BLaER1 treated with 17β-estradiol and CSF1 and Interleukin-3, amounts not matched to agents 10 nM and 100 nM (cell line): ENCODE measurements around the gene SNAPC5.

Source experiments
- H3K27ac ChIP-seq, 11 experiments: shearing (Covaris generic); formaldehyde crosslinking; 2 replicates each; pipeline ENCODE4 v1.8.1; 2022
- H3K27me3 ChIP-seq, 11 experiments: shearing (Covaris generic); formaldehyde crosslinking; 2 replicates each; pipeline ENCODE4 v1.8.1; 2022
- H3K36me3 ChIP-seq, 11 experiments: shearing (Covaris generic); formaldehyde crosslinking; 2 replicates each; pipeline ENCODE4 v1.8.1; 2022
- H3K4me1 ChIP-seq, 10 experiments: shearing (Covaris generic); formaldehyde crosslinking; 2 replicates each; pipeline ENCODE4 v1.8.1; 2022
- H3K4me2 ChIP-seq, 11 experiments: shearing (Covaris generic); formaldehyde crosslinking; 2 replicates each; pipeline ENCODE4 v1.8.1; 2022
- H3K4me3 ChIP-seq, 10 experiments: shearing (Covaris generic); formaldehyde crosslinking; 2 replicates each; pipeline ENCODE4 v1.8.1; 2022
- H3K9ac ChIP-seq, 11 experiments: shearing (Covaris generic); formaldehyde crosslinking; 2 replicates each; pipeline ENCODE4 v1.8.1; 2022
- H3K9me3 ChIP-seq, 11 experiments: shearing (Covaris generic); formaldehyde crosslinking; replicated peaks in 1 of 11; 2 replicates each; pipeline ENCODE4 v1.8.1; 2022
- H4K20me1 ChIP-seq, 11 experiments: shearing (Covaris generic); formaldehyde crosslinking; 2 replicates each; pipeline ENCODE4 v1.8.1; 2022
- Cebpa-rat ChIP-seq, 11 experiments: shearing (Covaris generic); IDR thresholded peaks; 2 replicates each; pipeline ENCODE4 v1.8.1; 2022

SNAPC5 gene

GRCh38 chr15:66483131-66483566 is 14.4 kb downstream of the SNAPC5 start:
- Histone ChIP-seq H3K4me2 (peak overlapping the region in 5 of 11 experiments; percentile 12 to 67 (median 45); a peak in 11 of 22 replicates), H3K36me3 (peaks cover 67 to 95% (median 79%) of the 10 kb centered on the region in 11 experiments), H3K4me1 (peaks cover 0 to 23% (median 17%) of the 10 kb centered on the region in 10 experiments; a peak in 13 of 20 replicates), H3K27ac (0 out of 22 replicates have a peak overlapping the region, but pooled peaks of 2 of the 11 experiments have one; percentile 4 to 10), H3K27me3 (no peaks in the 10 kb centered on the region), H3K9ac (no peak overlapping the region), H3K4me3 (no peak overlapping the region), H4K20me1 (peaks cover 0 to 55% (median 14%) of the 10 kb centered on the region in 11 experiments; a peak in 13 of 22 replicates), H3K9me3 (peaks cover 0 to 6% (median 0%) of the 10 kb centered on the region in 11 experiments; a peak in 2 of 22 replicates)
- TF ChIP-seq Cebpa-rat (IDR thresholded peaks at IDR 0.05): no peak

GRCh38 chr15:66482539-66482938 is 15.0 kb downstream of the SNAPC5 start:
- H4K20me1 ChIP-seq: peaks cover 0 to 54% (median 19%) of the 10 kb centered on the region in 11 experiments; a peak in 16 of 22 replicates
- H3K9me3 ChIP-seq: peaks cover 0 to 6% (median 0%) of the 10 kb centered on the region in 11 experiments; a peak in 2 of 22 replicates
- peak overlapping the region in 6 of 11 experiments; percentile 12 to 67 (median 38); a peak in 10 of 22 replicates for H3K4me2 ChIP-seq
- peaks cover 0 to 23% (median 17%) of the 10 kb centered on the region in 10 experiments; a peak in 13 of 20 replicates for H3K4me1 ChIP-seq
- no peak overlapping the region for H3K9ac ChIP-seq
- no peak overlapping the region for H3K4me3 ChIP-seq
- H3K36me3 ChIP-seq: peaks cover 61 to 94% (median 73%) of the 10 kb centered on the region in 11 experiments
- peak overlapping the region in 2 of 11 experiments; percentile 4 to 22; a peak in 2 of 22 replicates for H3K27ac ChIP-seq
- no peaks in the 10 kb centered on the region for H3K27me3 ChIP-seq
- no peak for TF ChIP-seq Cebpa-rat (IDR thresholded peaks at IDR 0.05)

GRCh38 chr15:66481107-66481856 is 16.3 kb downstream of the SNAPC5 start:
- H3K4me3 ChIP-seq: no peak overlapping the region
- no peak overlapping the region for H3K9ac ChIP-seq
- peaks cover 0 to 66% (median 31%) of the 10 kb centered on the region in 11 experiments; a peak in 17 of 22 replicates for H4K20me1 ChIP-seq
- peaks cover 48 to 93% (median 61%) of the 10 kb centered on the region in 11 experiments for H3K36me3 ChIP-seq
- H3K4me2 ChIP-seq: no peak overlapping the region
- no peaks in the 10 kb centered on the region for H3K27me3 ChIP-seq
- no peak overlapping the region for H3K27ac ChIP-seq
- peaks cover 0 to 6% (median 0%) of the 10 kb centered on the region in 11 experiments; a peak in 2 of 22 replicates for H3K9me3 ChIP-seq
- no peak for TF ChIP-seq Cebpa-rat (IDR thresholded peaks at IDR 0.05)
- H3K4me1 ChIP-seq: peaks cover 0 to 28% (median 17%) of the 10 kb centered on the region in 10 experiments; a peak in 13 of 20 replicates

- Histone ChIP-seq H4K20me1 (peaks cover 0 to 73% (median 38%) of the 10 kb centered on the region in 11 experiments; a peak in 17 of 22 replicates), H3K9ac (no peak overlapping the region), H3K27me3 (no peaks in the 10 kb centered on the region), H3K9me3 (peaks cover 0 to 6% (median 0%) of the 10 kb centered on the region in 11 experiments; a peak in 2 of 22 replicates), H3K27ac (no peak overlapping the region), H3K4me3 (no peak overlapping the region), H3K4me1 (peaks cover 0 to 29% (median 17%) of the 10 kb centered on the region in 10 experiments; a peak in 13 of 20 replicates), H3K4me2 (no peak overlapping the region), H3K36me3 (peaks cover 42 to 90% (median 51%) of the 10 kb centered on the region in 11 experiments)
- no peak for TF ChIP-seq Cebpa-rat (IDR thresholded peaks at IDR 0.05)
Measured at GRCh38 chr15:66480267-66480666, 17.3 kb downstream of the SNAPC5 start.

GRCh38 chr15:66477011-66477410 is 20.6 kb downstream of the SNAPC5 start:
- Histone ChIP-seq H3K9me3 (peaks cover 0 to 6% (median 0%) of the 10 kb centered on the region in 11 experiments; a peak in 2 of 22 replicates), H3K4me2 (no peak overlapping the region), H3K27me3 (no peaks in the 10 kb centered on the region), H3K36me3 (peaks cover 16 to 87% (median 31%) of the 10 kb centered on the region in 11 experiments), H4K20me1 (peaks cover 0 to 56% (median 33%) of the 10 kb centered on the region in 11 experiments; a peak in 17 of 22 replicates), H3K27ac (0 out of 22 replicates have a peak overlapping the region, but pooled peaks of 1 of the 11 experiments have one; percentile 25), H3K4me1 (peaks cover under 1 to 15% (median 10%) of the 10 kb centered on the region in 10 experiments; a peak in 19 of 20 replicates), H3K4me3 (no peak overlapping the region), H3K9ac (no peak overlapping the region)
- TF ChIP-seq Cebpa-rat (IDR thresholded peaks at IDR 0.05): no peak

- no peak overlapping the region for H3K4me3 ChIP-seq
- H3K36me3 ChIP-seq: peaks cover 12 to 82% (median 26%) of the 10 kb centered on the region in 11 experiments
- no peaks in the 10 kb centered on the region for H3K27me3 ChIP-seq
- no peak for TF ChIP-seq Cebpa-rat (IDR thresholded peaks at IDR 0.05)
- 0 out of 22 replicates have a peak overlapping the region, but pooled peaks of 1 of the 11 experiments have one; percentile 25 for H3K27ac ChIP-seq
- H3K4me1 ChIP-seq: peaks cover 6 to 18% (median 12%) of the 10 kb centered on the region in 10 experiments; a peak in 19 of 20 replicates
- peaks cover 0 to 2% (median 0%) of the 10 kb centered on the region in 11 experiments; a peak in 2 of 22 replicates for H3K9me3 ChIP-seq
- no peak overlapping the region; a peak in 1 of 22 replicates for H3K4me2 ChIP-seq
- peaks cover 0 to 51% (median 31%) of the 10 kb centered on the region in 11 experiments; a peak in 17 of 22 replicates for H4K20me1 ChIP-seq
- no peak overlapping the region for H3K9ac ChIP-seq
Measured at GRCh38 chr15:66476535-66476934, 21.0 kb downstream of the SNAPC5 start.

- Histone ChIP-seq H3K27me3 (no peaks in the 10 kb centered on the region), H4K20me1 (peaks cover 0 to 48% (median 30%) of the 10 kb centered on the region in 11 experiments; a peak in 17 of 22 replicates), H3K4me3 (no peak overlapping the region), H3K9me3 (no peaks in the 10 kb centered on the region), H3K27ac (no peak overlapping the region), H3K9ac (no peak overlapping the region), H3K4me2 (no peak overlapping the region), H3K4me1 (peaks cover 10 to 31% (median 24%) of the 10 kb centered on the region in 10 experiments; a peak in 18 of 20 replicates), H3K36me3 (peaks cover 0 to 77% (median 15%) of the 10 kb centered on the region in 11 experiments; a peak in 13 of 22 replicates)
- no peak for TF ChIP-seq Cebpa-rat (IDR thresholded peaks at IDR 0.05)
Measured at GRCh38 chr15:66474963-66475362, 22.6 kb downstream of the SNAPC5 start.

- Histone ChIP-seq H3K9me3 (no peaks in the 10 kb centered on the region), H3K4me3 (no peak overlapping the region), H3K27me3 (no peaks in the 10 kb centered on the region), H3K4me2 (no peak overlapping the region), H3K36me3 (peaks cover 0 to 74% (median 14%) of the 10 kb centered on the region in 11 experiments; a peak in 13 of 22 replicates), H3K4me1 (peaks cover 10 to 31% (median 24%) of the 10 kb centered on the region in 10 experiments; a peak in 18 of 20 replicates), H4K20me1 (peaks cover 0 to 41% (median 27%) of the 10 kb centered on the region in 11 experiments; a peak in 17 of 22 replicates), H3K27ac (no peak overlapping the region), H3K9ac (no peak overlapping the region)
- TF ChIP-seq Cebpa-rat (IDR thresholded peaks at IDR 0.05): no peak
Measured at GRCh38 chr15:66474135-66474534, 23.4 kb downstream of the SNAPC5 start.
